ENCODE results near the gene SLC35E1.

Gene SLC35E1

GRCh38 chr19:16542045-16542909, 29.9 kb downstream of the SLC35E1 start, which contains the start of gene CHERP:
Gene CHERP, minus strand, starts transcription at chr19:16542437. Its CDS starts 59 bp downstream, at chr19:16542378.
- peak; percentile 89 to 94 (median 92) for DNase-seq

GRCh38 chr19:16541526-16542044, 30.6 kb downstream of the SLC35E1 start:
- DNase-seq = no peak

GRCh38 chr19:16540948-16541347, 31.3 kb downstream of the SLC35E1 start:
- no peak for DNase-seq

- no peak for DNase-seq
Observed at GRCh38 chr19:16537111-16537510, 35.1 kb downstream of the SLC35E1 start.

GRCh38 chr19:16536130-16536529, 36.1 kb downstream of the SLC35E1 start:
- no peak for DNase-seq

- DNase-seq = no peak
Observed at GRCh38 chr19:16535381-16535780, 36.8 kb downstream of the SLC35E1 start.

GRCh38 chr19:16532440-16533234, 39.6 kb downstream of the SLC35E1 start:
- DNase-seq = no peak

- DNase-seq = no peak
Observed at GRCh38 chr19:16531380-16531669, 40.9 kb downstream of the SLC35E1 start.

- DNase-seq = no peak
Observed at GRCh38 chr19:16530540-16531379, 41.5 kb downstream of the SLC35E1 start.

- no peak for DNase-seq
Observed at GRCh38 chr19:16529466-16530144, 42.6 kb downstream of the SLC35E1 start.

- DNase-seq = peak in 5 of 6 experiments; percentile 11 to 55 (median 32)
Observed at GRCh38 chr19:16527971-16528521, 44.2 kb downstream of the SLC35E1 start.

GRCh38 chr19:16527334-16527935, 44.8 kb downstream of the SLC35E1 start:
- DNase-seq = no peak

GRCh38 chr19:16525751-16526481, 46.3 kb downstream of the SLC35E1 start:
- no peak for DNase-seq

GRCh38 chr19:16524991-16525734, 47.1 kb downstream of the SLC35E1 start:
- DNase-seq = no peak

GRCh38 chr19:16522559-16523377, 49.4 kb downstream of the SLC35E1 start:
- no peak for DNase-seq

- DNase-seq = no peak
Observed at GRCh38 chr19:16521715-16522289, 50.4 kb downstream of the SLC35E1 start.

GRCh38 chr19:16520986-16521624, 51.1 kb downstream of the SLC35E1 start:
- no peak for DNase-seq

Measured in stimulated activated naive CD4-positive, alpha-beta T cell (primary cell).